Measurements from ENCODE around the gene ATP2B2. TPM values are rescaled to one million over a fixed set of nuclear protein-coding genes. Genes with fewer than 3 reads are reported as not detected.

The ATP2B2 gene
- total RNA-seq (2022) (not detected in 2 replicates), Bru-seq, nascent RNA (percentile 0 among the genes with signal in this experiment), BruChase-seq, experiment 1, labeled RNA remaining after a 6-hour chase (percentile 0 among the genes with signal in this experiment), BruChase-seq, experiment 2, labeled RNA remaining after a 2-hour chase (not detected)
- long read RNA-seq = 0 reads

- Mint-ChIP-seq H3K27ac (ENCODE audit: unreplicated experiment) (no peak within 1 kb of the TSS), H3K36me3 (ENCODE audit: insufficient read depth, unreplicated experiment) (no peaks in the 10 kb centered on the region), H3K9me3 (ENCODE audit: low read depth, unreplicated experiment) (no peaks in the 10 kb centered on the region), H3K27me3 (ENCODE audit: unreplicated experiment) (peaks cover 91% of the 10 kb centered on the region), H3K4me3 (ENCODE audit: low read depth, unreplicated experiment) (no peak within 1 kb of the TSS), H3K4me1 (ENCODE audit: low read depth, unreplicated experiment) (peaks cover 10% of the 10 kb centered on the region)
- BruUV-seq (replicated peaks) = no TSS peak
- CTCF ChIA-PET = interaction anchor here (0.6 kb wide), 1 partner anchor 11 kb away, joined by 3 read pairs; no protein-coding TSS in a partner anchor
- DNase-seq = no peak
- intact Hi-C loops (cut with micrococcal nuclease; ENCODE audit: unreplicated experiment) = no loop called here
- no peak for TF ChIP-seq CTCF (IDR thresholded peaks at IDR 0.05; ENCODE audit: unreplicated experiment)
Observed at GRCh38 chr3:10505050-10505790, at the start of gene ATP2B2. Gene ATP2B2, minus strand, starts transcription at chr3:10505586. Its CDS starts 56,043 bp downstream, at chr3:10449543.

- no peak overlapping the region for H3K27ac Mint-ChIP-seq (ENCODE audit: unreplicated experiment)
- no peak overlapping the region for H3K4me3 Mint-ChIP-seq (ENCODE audit: low read depth, unreplicated experiment)
- H3K36me3 Mint-ChIP-seq (ENCODE audit: insufficient read depth, unreplicated experiment) = no peaks in the 10 kb centered on the region
- BruUV-seq (replicated peaks) = no TSS peak
- CTCF ChIA-PET = no interaction called here
- H3K27me3 Mint-ChIP-seq (ENCODE audit: unreplicated experiment) = peaks cover 69% of the 10 kb centered on the region
- H3K4me1 Mint-ChIP-seq (ENCODE audit: low read depth, unreplicated experiment) = no peaks in the 10 kb centered on the region
- no peak for TF ChIP-seq CTCF (IDR thresholded peaks at IDR 0.05; ENCODE audit: unreplicated experiment)
- no peaks in the 10 kb centered on the region for H3K9me3 Mint-ChIP-seq (ENCODE audit: low read depth, unreplicated experiment)
- DNase-seq = no peak
- intact Hi-C loops (cut with micrococcal nuclease; ENCODE audit: unreplicated experiment) = no loop called here
Observed at GRCh38 chr3:10554746-10555145, 49.4 kb upstream of the ATP2B2 start.

GRCh38 chr3:10554236-10554611, 48.8 kb upstream of the ATP2B2 start:
- Mint-ChIP-seq H3K4me1 (ENCODE audit: low read depth, unreplicated experiment) (no peaks in the 10 kb centered on the region), H3K9me3 (ENCODE audit: low read depth, unreplicated experiment) (peaks cover under 1% of the 10 kb centered on the region), H3K36me3 (ENCODE audit: insufficient read depth, unreplicated experiment) (no peaks in the 10 kb centered on the region), H3K4me3 (ENCODE audit: low read depth, unreplicated experiment) (no peak overlapping the region), H3K27me3 (ENCODE audit: unreplicated experiment) (peaks cover 69% of the 10 kb centered on the region), H3K27ac (ENCODE audit: unreplicated experiment) (no peak overlapping the region)
- no peak for TF ChIP-seq CTCF (IDR thresholded peaks at IDR 0.05; ENCODE audit: unreplicated experiment)
- no peak for DNase-seq
- CTCF ChIA-PET = no interaction called here
- intact Hi-C loops (cut with micrococcal nuclease; ENCODE audit: unreplicated experiment) = no loop called here
- BruUV-seq (replicated peaks) = no TSS peak

- intact Hi-C loops (cut with micrococcal nuclease; ENCODE audit: unreplicated experiment) = no loop called here
- Mint-ChIP-seq H3K4me3 (ENCODE audit: low read depth, unreplicated experiment) (no peak overlapping the region), H3K4me1 (ENCODE audit: low read depth, unreplicated experiment) (no peaks in the 10 kb centered on the region), H3K27me3 (ENCODE audit: unreplicated experiment) (peaks cover 69% of the 10 kb centered on the region), H3K27ac (ENCODE audit: unreplicated experiment) (no peak overlapping the region), H3K36me3 (ENCODE audit: insufficient read depth, unreplicated experiment) (no peaks in the 10 kb centered on the region), H3K9me3 (ENCODE audit: low read depth, unreplicated experiment) (peaks cover 2% of the 10 kb centered on the region)
- no TSS peak for BruUV-seq (replicated peaks)
- DNase-seq = no peak
- TF ChIP-seq CTCF (IDR thresholded peaks at IDR 0.05; ENCODE audit: unreplicated experiment) = no peak
- CTCF ChIA-PET = interaction anchor here (0.7 kb wide), 1 partner anchor 174 kb away, joined by 7 read pairs; no protein-coding TSS in a partner anchor
Observed at GRCh38 chr3:10553591-10554235, 48.3 kb upstream of the ATP2B2 start.
